Endothelial cell of umbilical vein (primary cell): ENCODE measurements around the gene ANKRD33B. TPM values are rescaled to one million over a fixed set of nuclear protein-coding genes. Genes with fewer than 3 reads are reported as not detected.

Source experiments
- BruUV-seq: library from RNA; stranded (reverse); fragments of 400-500 nt; replicated peaks from 2 replicates; lab custom pipeline; 2021; lab: Mats Ljungman, UMichigan
- CTCF ChIA-PET: fragments of 300-600, 350-600 bp; sonication (Branson Sonifier 250); formaldehyde crosslinking; loops from one replicate; lab custom pipeline; 2021; ENCODE audit warnings: antibody characterized with exemption, inconsistent platforms; lab: Charles Lee
- POLR2A ChIA-PET: fragments of 300-600, 350-600 bp; sonication (Branson Sonifier 250); formaldehyde crosslinking; loops from one replicate; lab custom pipeline; 2021; ENCODE audit warnings: antibody characterized with exemption, inconsistent platforms; lab: Charles Lee
- DNase-seq: peaks from one replicate; pipeline ENCODE4 v3.0.0-alpha.2; 2011; ENCODE audit warnings: low read depth, low spot score
- FAIRE-seq: peaks from 2 replicates; lab custom pipeline; 2011; peaks lifted over from hg19 to GRCh38; lab: Jason Lieb, UNC
- H2AFZ ChIP-seq: 2 replicates; pipeline ENCODE4 v1.6.0; 2012; ENCODE audit warnings: low read depth, low read length, control low read depth, inconsistent platforms
- H3K27ac ChIP-seq: 2 replicates; pipeline ENCODE4 v1.5.1; 2011; ENCODE audit warnings: low read depth, mild to moderate bottlenecking, control low read depth, low read length, moderate library complexity; ENCODE audit not compliant: insufficient read depth
- H3K27me3 ChIP-seq, 2 experiments: 2 replicates each; pipeline versions ENCODE4 v1.6.0 to v1.6.1; 2011; ENCODE audit warnings: low read length in 2 of 2, mixed read lengths in 1 of 2; ENCODE audit not compliant: control insufficient read depth in 2 of 2, insufficient read depth in 2 of 2
- H3K36me3 ChIP-seq, 2 experiments: 2 replicates in 1 of 2; 3 replicates in 1 of 2; pipeline ENCODE4 v1.5.1; 2011; ENCODE audit warnings: low read length in 2 of 2, mild to moderate bottlenecking in 1 of 2, moderate library complexity in 1 of 2; ENCODE audit not compliant: control insufficient read depth in 2 of 2, insufficient read depth in 2 of 2; ENCODE audit errors: extremely low read depth in 1 of 2
- H3K4me1 ChIP-seq: 3 replicates; pipeline ENCODE4 v1.5.1; 2011; ENCODE audit warnings: mild to moderate bottlenecking, low read length; ENCODE audit not compliant: control insufficient read depth, insufficient read depth; ENCODE audit errors: extremely low read depth
- H3K4me2 ChIP-seq: 2 replicates; pipeline ENCODE4 v1.6.1; 2011; ENCODE audit warnings: low read length, control low read depth, mixed read lengths; ENCODE audit not compliant: insufficient read depth
- H3K4me3 ChIP-seq, 3 experiments: fragments of 200-600 bp in 1 of 3; sonication (generic), shearing (Covaris generic) in 1 of 3; replicated peaks in 1 of 3; 2 replicates each; pipeline ENCODE4 v1.5.1; 2011 to 2016; ENCODE audit warnings: control low read depth in 3 of 3, low read length in 3 of 3, mild to moderate bottlenecking in 2 of 3, inconsistent platforms in 1 of 3, low read depth in 1 of 3, moderate library complexity in 1 of 3; ENCODE audit not compliant: insufficient read depth in 1 of 3
- H3K79me2 ChIP-seq: 2 replicates; pipeline ENCODE4 v1.6.0; 2012; ENCODE audit warnings: low read length, inconsistent platforms; ENCODE audit not compliant: control insufficient read depth, insufficient read depth
- H3K9ac ChIP-seq: replicated peaks from 2 replicates; pipeline ENCODE3; 2011; ENCODE audit warnings: low read length, control low read depth; ENCODE audit not compliant: insufficient read depth; ENCODE audit errors: extremely low read depth
- H3K9me1 ChIP-seq: replicated peaks from 3 replicates; pipeline ENCODE4 v1.6.0; 2011; ENCODE audit warnings: mild to moderate bottlenecking, low read length; ENCODE audit not compliant: control insufficient read depth, insufficient read depth; ENCODE audit errors: extremely low read depth
- H3K9me3 ChIP-seq: replicated peaks from 2 replicates; pipeline ENCODE4 v1.5.1; 2012; ENCODE audit warnings: low read length, inconsistent platforms; ENCODE audit not compliant: control insufficient read depth, insufficient read depth
- H4K20me1 ChIP-seq: replicated peaks from 2 replicates; pipeline ENCODE3; 2011; ENCODE audit warnings: mild to moderate bottlenecking, low read length; ENCODE audit not compliant: control insufficient read depth, insufficient read depth; ENCODE audit errors: extremely low read depth
- EZH2 ChIP-seq: IDR thresholded peaks from 2 replicates; pipeline ENCODE4 v1.6.1; 2012; ENCODE audit warnings: borderline replicate concordance, low read depth, mild to moderate bottlenecking, moderate library complexity, low read length, inconsistent platforms; ENCODE audit not compliant: severe bottlenecking
- GATA2 ChIP-seq: IDR thresholded peaks from 2 replicates; pipeline ENCODE4 v1.7.0; 2011; ENCODE audit warnings: low read depth, mild to moderate bottlenecking, moderate library complexity, mixed read lengths, low read length; ENCODE audit not compliant: insufficient read length, insufficient read depth
- POLR2A ChIP-seq: IDR thresholded peaks from 2 replicates; pipeline ENCODE4 v1.6.1; 2012; ENCODE audit warnings: low read depth, mild to moderate bottlenecking, control low read depth, low read length
- POLR2AphosphoS5 ChIP-seq: IDR thresholded peaks from 2 replicates; pipeline ENCODE4 v1.6.1; 2012; ENCODE audit warnings: low read depth, mild to moderate bottlenecking, control low read depth, low read length, moderate library complexity; ENCODE audit not compliant: insufficient read depth
- dilution Hi-C: fragments of 300-500 bp; cut with MboI; formaldehyde crosslinking; loops from one replicate; pipeline ENCODE4 v1.15.0; 2019; ENCODE audit warnings: low sequenced_read_pairs; ENCODE audit not compliant: extremely low pct_ligation_motif_present
- intact Hi-C: fragments of 100-400 bp; cut with micrococcal nuclease; formaldehyde crosslinking; loops from one replicate; pipeline ENCODE4 v1.10.0; 2022
- polyA plus RNA-seq, 4 experiments: library from polyadenylated mRNA; depleted of rRNA in 3 of 4; stranded (reverse) in 3 of 4; unstranded in 1 of 4; fragments of >200 nt; gene quantifications; 2 replicates each; pipeline versions ENCODE4 v1.2.1 to v1.2.3, GENCODE V29; 2011 to 2012; ENCODE audit warnings: missing spikeins in 1 of 4
- total RNA-seq: library from RNA; stranded (reverse); gene quantifications from 2 replicates; pipeline ENCODE4 v1.2.3, GENCODE V29; 2021

The ANKRD33B gene
- total and polyA plus RNA-seq, 2 donors (not counting 3 experiments of a cell fraction or from before 2014, with no cell fraction given): 2.4 to 5.4 TPM

DNA sequence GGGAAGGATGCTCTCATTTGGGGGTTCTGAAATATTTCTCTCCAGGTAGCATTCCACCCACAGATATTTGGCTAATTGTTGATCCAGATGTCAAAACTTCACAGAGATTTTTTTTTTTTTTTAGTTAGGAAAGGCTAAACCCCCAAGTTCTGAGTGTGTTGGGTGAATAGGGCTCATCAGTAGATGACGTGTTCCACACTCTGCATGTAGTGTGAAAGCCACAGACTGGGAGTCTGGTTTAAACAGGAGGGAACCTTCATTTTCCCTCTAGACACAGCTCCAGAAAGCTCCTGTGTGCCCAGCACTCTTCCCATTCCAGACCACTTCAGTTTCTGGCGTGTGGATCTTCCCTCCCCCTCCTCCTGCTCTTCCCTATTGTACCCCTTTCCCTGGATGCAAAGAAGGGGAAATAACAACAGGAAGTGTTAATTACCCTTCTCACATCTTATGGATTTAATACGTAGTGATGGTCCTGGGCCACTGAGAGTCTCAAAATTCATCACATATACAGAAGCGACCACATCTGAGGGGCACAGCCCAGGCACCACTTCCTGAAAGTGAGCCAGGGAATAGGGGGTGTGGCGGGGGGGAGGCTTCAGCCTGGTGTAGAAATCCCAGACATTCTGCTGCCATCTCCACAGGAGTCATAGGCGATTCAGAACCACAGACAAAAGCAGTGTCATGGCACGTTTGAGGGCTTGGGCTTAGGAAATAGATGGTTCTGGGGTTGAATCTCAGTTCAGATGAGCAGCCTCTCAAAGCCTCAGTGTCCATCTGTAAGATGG is 132.1 kb downstream of the ANKRD33B start:
- dilution Hi-C loops (no loop called here), intact Hi-C loops (loop anchor here (2.0 to 10.0 kb wide), 7 partner anchors 65 to 799 kb away; partner anchors contain the start of gene DAP)
- Histone ChIP-seq H3K4me1 (peaks cover 15% of the 10 kb centered on the region), H3K4me3 (no peak overlapping the region), H3K9ac (no peak overlapping the region), H2AFZ (no peak overlapping the region), H3K79me2 (peaks cover 39% of the 10 kb centered on the region), H3K9me3 (no peaks in the 10 kb centered on the region), H4K20me1 (no peaks in the 10 kb centered on the region), H3K9me1 (no peaks in the 10 kb centered on the region), H3K4me2 (no peak overlapping the region), H3K36me3 (peaks cover 0 to 2% of the 10 kb centered on the region in 2 experiments), H3K27me3 (no peaks in the 10 kb centered on the region), H3K27ac (no peak overlapping the region)
- FAIRE-seq (no peak), DNase-seq (no peak)
- CTCF ChIA-PET: interaction anchor here (0.6 to 3.7 kb wide), 28 partner anchors 8 to 1328 kb away, joined by 3 to 38 read pairs (median 4); partner anchors contain the start of gene DAP
- no TSS peak for BruUV-seq
- no peak for TF ChIP-seq POLR2A
- TF ChIP-seq POLR2AphosphoS5: no peak
- no peak for TF ChIP-seq EZH2
- POLR2A ChIA-PET: no interaction called here

DNA sequence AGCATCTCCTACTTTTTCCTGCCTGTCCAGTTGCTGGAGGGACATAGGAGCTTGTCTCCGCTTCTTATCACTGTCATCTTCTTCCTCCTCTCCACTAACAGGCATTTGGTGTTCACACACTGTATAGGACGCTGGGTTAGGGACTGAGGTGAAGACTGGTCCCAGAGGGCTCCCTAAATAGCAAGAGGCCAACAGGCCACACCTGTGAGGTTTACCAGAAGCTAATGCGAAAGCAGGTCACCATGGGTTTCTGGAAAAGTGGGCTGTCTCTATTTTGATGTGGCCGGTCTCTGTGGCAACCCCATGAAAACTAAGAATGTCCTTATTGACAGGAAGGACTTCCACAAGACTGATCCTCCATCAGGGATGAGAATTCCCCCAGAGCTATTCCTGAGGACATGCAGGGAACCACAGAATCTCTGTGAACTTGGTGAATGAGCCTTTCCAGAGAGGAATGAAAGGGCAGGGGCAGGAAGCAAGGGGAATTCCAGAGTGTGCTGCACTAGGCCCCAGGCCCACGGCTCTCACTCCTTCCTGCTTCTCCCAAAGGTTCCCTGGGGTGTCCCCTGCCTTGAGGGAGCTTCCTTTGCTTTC is 135.5 kb downstream of the ANKRD33B start:
- Histone ChIP-seq H3K4me3 (no peak overlapping the region), H3K9ac (no peak overlapping the region), H3K79me2 (peaks cover 34% of the 10 kb centered on the region), H3K9me1 (no peaks in the 10 kb centered on the region), H3K27ac (no peak overlapping the region), H3K36me3 (peaks cover 0 to 2% of the 10 kb centered on the region in 2 experiments), H4K20me1 (no peaks in the 10 kb centered on the region), H3K27me3 (no peaks in the 10 kb centered on the region), H3K4me1 (peaks cover 44% of the 10 kb centered on the region), H3K9me3 (no peaks in the 10 kb centered on the region), H3K4me2 (no peak overlapping the region), H2AFZ (no peak overlapping the region)
- FAIRE-seq (no peak), DNase-seq (peak; percentile 41)
- no TSS peak for BruUV-seq
- intact Hi-C loops: loop anchor here (5.0 to 10.0 kb wide), 4 partner anchors 288 to 795 kb away; no protein-coding TSS in a partner anchor
- ChIA-PET POLR2A (interaction anchor here (1.3 kb wide), 1 partner anchor 25 kb away, joined by 3 read pairs; no protein-coding TSS in a partner anchor), CTCF (interaction anchor here (1.0 to 1.9 kb wide), 3 partner anchors 26 to 76 kb away, joined by 3 to 6 read pairs (median 3); partner anchors contain the start of gene DAP)
- TF ChIP-seq POLR2A (no peak), EZH2 (no peak), GATA2 (no peak)
- dilution Hi-C loops: no loop called here
